ENCODE data around the gene CCDC201. TPM values are rescaled to one million over a fixed set of nuclear protein-coding genes. Genes with fewer than 3 reads are reported as not detected.

The CCDC201 gene
- polyA plus RNA-seq, 3 donors = not detected

GRCh38 chr7:45909561-45909960 is 36.7 kb upstream of the CCDC201 start:
- Histone ChIP-seq H4K20me1 (ENCODE audit: insufficient read depth, low read length) (no peaks in the 10 kb centered on the region), H3K4me2 (replicated peaks; ENCODE audit: extremely low read depth, low read length, poor library complexity, severe bottlenecking) (no peak overlapping the region), H3K79me2 (ENCODE audit: insufficient read depth, low read length) (no peaks in the 10 kb centered on the region), H3K27me3 (ENCODE audit: control insufficient read depth in 2 of 2, insufficient read depth in 2 of 2, low read length in 2 of 2) (no peaks in the 10 kb centered on the region), H3K9ac (ENCODE audit: insufficient read depth, low read length, poor library complexity, severe bottlenecking) (no peak overlapping the region), H3K4me3 (replicated peaks in 1 of 3; ENCODE audit: low read depth in 2 of 3, low read length in 3 of 3) (no peak overlapping the region), H3K4me1 (ENCODE audit: control insufficient read depth in 1 of 2, insufficient read depth in 2 of 2, low read length in 2 of 2) (no peaks in the 10 kb centered on the region), H3K27ac (ENCODE audit: low read depth in 1 of 2, low read length in 2 of 2) (no peak overlapping the region), H3K36me3 (replicated peaks in 1 of 2; ENCODE audit: control insufficient read depth in 1 of 2, insufficient read depth in 2 of 2, low read length in 2 of 2) (no peaks in the 10 kb centered on the region), H2AFZ (ENCODE audit: insufficient read depth, low read depth, low read length, poor library complexity, severe bottlenecking) (no peak overlapping the region), H3K9me3 (replicated peaks in 1 of 2; ENCODE audit: control insufficient read depth in 1 of 2, insufficient read depth in 1 of 2, low read length in 2 of 2) (no peaks in the 10 kb centered on the region)
- no peak overlapping the region for H3K4me3 Mint-ChIP-seq
- no peak for DNase-seq
- no peaks in the 10 kb centered on the region for H3K36me3 Mint-ChIP-seq
- H3K27me3 Mint-ChIP-seq (ENCODE audit: low read depth in 3 of 3) = peaks cover 3% of the 10 kb centered on the region in 3 donors
- intact Hi-C loops (cut with micrococcal nuclease) = no loop called here
- H3K27ac Mint-ChIP-seq = no peak overlapping the region
- peaks cover 0 to 3% (median 0%) of the 10 kb centered on the region in 7 donors for H3K9me3 Mint-ChIP-seq
- no peak for TF ChIP-seq CTCF (IDR thresholded peaks at IDR 0.05)
- no peaks in the 10 kb centered on the region for H3K4me1 Mint-ChIP-seq

DNA sequence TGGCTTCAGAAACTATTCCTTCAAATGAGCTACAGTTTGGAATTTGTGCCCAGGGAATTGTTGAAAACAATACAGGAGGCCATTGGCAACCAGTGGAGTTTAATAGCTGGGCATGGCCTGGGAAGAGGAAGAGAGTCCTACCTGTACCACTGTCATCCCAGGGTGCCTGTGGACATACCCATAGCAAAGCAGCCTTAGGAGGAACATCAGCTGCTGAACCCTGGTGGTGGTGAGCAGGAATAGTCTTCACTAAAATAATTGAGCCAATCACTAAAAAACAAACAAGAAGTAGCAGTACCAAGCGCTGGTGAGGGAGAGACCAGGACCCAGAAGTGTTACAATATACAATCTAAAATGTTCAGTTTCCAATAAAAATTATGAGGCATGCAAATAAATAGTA is 29.9 kb upstream of the CCDC201 start:
- no peaks in the 10 kb centered on the region for H3K27me3 ChIP-seq (ENCODE audit: control insufficient read depth in 2 of 2, insufficient read depth in 2 of 2, low read length in 2 of 2)
- H4K20me1 ChIP-seq (ENCODE audit: insufficient read depth, low read length) = no peaks in the 10 kb centered on the region
- H2AFZ ChIP-seq (ENCODE audit: insufficient read depth, low read depth, low read length, poor library complexity, severe bottlenecking) = no peak overlapping the region
- H3K4me1 ChIP-seq (ENCODE audit: control insufficient read depth in 1 of 2, insufficient read depth in 2 of 2, low read length in 2 of 2) = no peaks in the 10 kb centered on the region
- no peak overlapping the region for H3K4me3 ChIP-seq (replicated peaks in 1 of 3; ENCODE audit: low read depth in 2 of 3, low read length in 3 of 3)
- Mint-ChIP-seq H3K27me3 (ENCODE audit: low read depth in 3 of 3) (peaks cover 0 to 9% (median 0%) of the 10 kb centered on the region in 3 donors), H3K36me3 (no peaks in the 10 kb centered on the region), H3K27ac (no peak overlapping the region), H3K9me3 (peaks cover 0 to 8% (median 0%) of the 10 kb centered on the region in 7 donors), H3K4me3 (no peak overlapping the region), H3K4me1 (no peaks in the 10 kb centered on the region)
- H3K9ac ChIP-seq (ENCODE audit: insufficient read depth, low read length, poor library complexity, severe bottlenecking) = no peak overlapping the region
- WGBS (ENCODE audit: insufficient coverage) = no CpG with 5 or more reads among the region's 1 CpG
- DNase-seq = no peak
- TF ChIP-seq CTCF (IDR thresholded peaks at IDR 0.05) = no peak
- H3K79me2 ChIP-seq (ENCODE audit: insufficient read depth, low read length) = no peaks in the 10 kb centered on the region
- no peaks in the 10 kb centered on the region for H3K36me3 ChIP-seq (replicated peaks in 1 of 2; ENCODE audit: control insufficient read depth in 1 of 2, insufficient read depth in 2 of 2, low read length in 2 of 2)
- no peak overlapping the region for H3K4me2 ChIP-seq (replicated peaks; ENCODE audit: extremely low read depth, low read length, poor library complexity, severe bottlenecking)
- H3K9me3 ChIP-seq (replicated peaks in 1 of 2; ENCODE audit: control insufficient read depth in 1 of 2, insufficient read depth in 1 of 2, low read length in 2 of 2) = peaks cover 0 to 4% of the 10 kb centered on the region in 2 donors
- no peak overlapping the region for H3K27ac ChIP-seq (ENCODE audit: low read depth in 1 of 2, low read length in 2 of 2)
- intact Hi-C loops (cut with micrococcal nuclease) = no loop called here
